ENCODE data around the gene EHBP1.

GRCh38 chr2:62808554-62808953, 103.0 kb downstream of the EHBP1 start:
- TF ChIP-seq CTCF (IDR thresholded peaks at IDR 0.05; ENCODE audit: low read length), result no peak
- TF ChIP-seq EZH2 (IDR thresholded peaks at IDR 0.05; ENCODE audit: borderline replicate concordance, low read length), result no peak
